ENCODE data around the gene ADAMTS13.

The ADAMTS13 gene

GRCh38 chr9:133425049-133425632 is 3.0 kb downstream of the ADAMTS13 start:
- no peak for TF ChIP-seq CTCF (conservative IDR thresholded peaks at IDR 0.05; ENCODE audit: low read depth, low read length)
- DNase-seq (ENCODE audit: low read depth): no peak
- no peak overlapping the region for H3K4me3 ChIP-seq (ENCODE audit: low read length)

GRCh38 chr9:133426011-133426410 is 3.8 kb downstream of the ADAMTS13 start:
- H3K4me3 ChIP-seq (ENCODE audit: low read length): no peak overlapping the region
- DNase-seq (ENCODE audit: low read depth): no peak
- TF ChIP-seq CTCF (conservative IDR thresholded peaks at IDR 0.05; ENCODE audit: low read depth, low read length): no peak

GRCh38 chr9:133427658-133428348 is 5.6 kb downstream of the ADAMTS13 start:
- no peak for DNase-seq (ENCODE audit: low read depth)
- H3K4me3 ChIP-seq (ENCODE audit: low read length): no peak overlapping the region
- no peak for TF ChIP-seq CTCF (conservative IDR thresholded peaks at IDR 0.05; ENCODE audit: low read depth, low read length)

- DNase-seq (ENCODE audit: low read depth): no peak
- no peak for TF ChIP-seq CTCF (conservative IDR thresholded peaks at IDR 0.05; ENCODE audit: low read depth, low read length)
- no peak overlapping the region for H3K4me3 ChIP-seq (ENCODE audit: low read length)
Observed at GRCh38 chr9:133428617-133429101, 6.5 kb downstream of the ADAMTS13 start.

GRCh38 chr9:133429214-133429613 is 7.0 kb downstream of the ADAMTS13 start:
- no peak for DNase-seq (ENCODE audit: low read depth)
- no peak overlapping the region for H3K4me3 ChIP-seq (ENCODE audit: low read length)
- no peak for TF ChIP-seq CTCF (conservative IDR thresholded peaks at IDR 0.05; ENCODE audit: low read depth, low read length)

- H3K4me3 ChIP-seq (ENCODE audit: low read length): no peak overlapping the region
- peak; percentile 60 for TF ChIP-seq CTCF (conservative IDR thresholded peaks at IDR 0.05; ENCODE audit: low read depth, low read length)
- no peak for DNase-seq (ENCODE audit: low read depth)
Observed at GRCh38 chr9:133429641-133430161, 7.5 kb downstream of the ADAMTS13 start.

- TF ChIP-seq CTCF (conservative IDR thresholded peaks at IDR 0.05; ENCODE audit: low read depth, low read length): no peak
- no peak overlapping the region for H3K4me3 ChIP-seq (ENCODE audit: low read length)
- no peak for DNase-seq (ENCODE audit: low read depth)
Observed at GRCh38 chr9:133430244-133430643, 8.1 kb downstream of the ADAMTS13 start.

Measured in retinal pigment epithelial cell (primary cell).